Forelimb muscle (tissue), 1 donor: ENCODE results near the gene DOCK10. TPM values are rescaled to one million over a fixed set of nuclear protein-coding genes. Genes with fewer than 3 reads are reported as not detected.
"Not testable (repeated sequence)": the region's sequence is repeated elsewhere in the genome, so short reads cannot be mapped to it uniquely, and the experiment has no call there.

ENCODE experiments used
- DNase-seq: peaks from one replicate; pipeline ENCODE4 v3.0.0-alpha.2; 2013; ENCODE audit warnings: low read depth
- polyA plus RNA-seq: library from polyadenylated mRNA; unstranded; fragments of 120-200 nt; gene quantifications from one replicate; pipeline ENCODE4 v1.2.1, GENCODE V29; 2013; ENCODE audit not compliant: insufficient read length

DOCK10 gene
- polyA plus RNA-seq, 1 donor: 16.3 TPM

- no peak for DNase-seq
These were observed 122.7 kb downstream of the DOCK10 start for GRCh38 chr2:224919472-224920110.

GRCh38 chr2:224918626-224919471 is 123.4 kb downstream of the DOCK10 start:
- no peak for DNase-seq

GRCh38 chr2:224917246-224917645 is 125.0 kb downstream of the DOCK10 start:
- not testable (repeated sequence) for DNase-seq

- no peak for DNase-seq
These were observed 127.1 kb downstream of the DOCK10 start for GRCh38 chr2:224915136-224915535.

GRCh38 chr2:224910574-224910925 is 131.7 kb downstream of the DOCK10 start:
- peak; percentile 55 for DNase-seq

GRCh38 chr2:224909885-224910573 is 132.2 kb downstream of the DOCK10 start:
- DNase-seq: peak; percentile 68

- DNase-seq: no peak
These were observed 133.4 kb downstream of the DOCK10 start for GRCh38 chr2:224908818-224909217.

- no peak for DNase-seq
These were observed 137.9 kb downstream of the DOCK10 start for GRCh38 chr2:224904381-224904780.

GRCh38 chr2:224903621-224904020 is 138.6 kb downstream of the DOCK10 start:
- DNase-seq: no peak

GRCh38 chr2:224901121-224901676 is 141.1 kb downstream of the DOCK10 start:
- no peak for DNase-seq

- no peak for DNase-seq
These were observed 146.9 kb downstream of the DOCK10 start for GRCh38 chr2:224895377-224895776.

GRCh38 chr2:224894356-224894755 is 147.9 kb downstream of the DOCK10 start:
- no peak for DNase-seq

GRCh38 chr2:224893848-224894247 is 148.4 kb downstream of the DOCK10 start:
- DNase-seq: no peak

GRCh38 chr2:224892574-224893204 is 149.6 kb downstream of the DOCK10 start:
- DNase-seq: no peak

GRCh38 chr2:224890372-224890771 is 151.9 kb downstream of the DOCK10 start:
- no peak for DNase-seq

GRCh38 chr2:224887141-224887540 is 155.1 kb downstream of the DOCK10 start:
- DNase-seq: no peak

- no peak for DNase-seq
These were observed 156.3 kb downstream of the DOCK10 start for GRCh38 chr2:224885836-224886547.

GRCh38 chr2:224885291-224885690 is 157.0 kb downstream of the DOCK10 start:
- DNase-seq: no peak

GRCh38 chr2:224884188-224884587 is 158.1 kb downstream of the DOCK10 start:
- no peak for DNase-seq

GRCh38 chr2:224883700-224884099 is 158.6 kb downstream of the DOCK10 start:
- DNase-seq: no peak

GRCh38 chr2:224883172-224883516 is 159.1 kb downstream of the DOCK10 start:
- no peak for DNase-seq
